CD14-positive monocyte (primary cell): Measurements from ENCODE around the gene PFAS. TPM values are rescaled to one million over a fixed set of nuclear protein-coding genes. Genes with fewer than 3 reads are reported as not detected.

Source experiments
- DNase-seq, 3 donors: peaks; one replicate each; pipeline ENCODE4 v3.0.0-alpha.2; 2011 to 2022
- H2AFZ ChIP-seq: 2 replicates; pipeline ENCODE4 v1.6.0; 2012; ENCODE audit warnings: mild to moderate bottlenecking, low read depth, low read length, inconsistent platforms; ENCODE audit not compliant: insufficient read depth, poor library complexity, severe bottlenecking
- H3K27ac ChIP-seq, 2 donors: 1 replicate in 1 of 2; 2 replicates in 1 of 2; pipeline ENCODE4 v1.5.1; 2012 to 2013; ENCODE audit warnings: low read length in 2 of 2, control low read depth in 1 of 2, inconsistent platforms in 1 of 2, low read depth in 1 of 2, mild to moderate bottlenecking in 1 of 2
- H3K27me3 ChIP-seq, 2 donors: one replicate each; pipeline versions ENCODE4 v1.6.0 to v1.6.1; 2011 to 2013; ENCODE audit warnings: low read length in 2 of 2; ENCODE audit not compliant: control insufficient read depth in 2 of 2, insufficient read depth in 2 of 2
- H3K36me3 ChIP-seq, 2 donors: replicated peaks in 1 of 2; 1 replicate in 1 of 2; 2 replicates in 1 of 2; pipeline versions ENCODE4 v1.5.1 to v1.6.1; 2012 to 2013; ENCODE audit warnings: low read length in 2 of 2, control low read depth in 1 of 2, inconsistent platforms in 1 of 2, mild to moderate bottlenecking in 1 of 2; ENCODE audit not compliant: insufficient read depth in 2 of 2, control insufficient read depth in 1 of 2
- H3K4me1 ChIP-seq, 2 donors: 1 replicate in 1 of 2; 2 replicates in 1 of 2; pipeline versions ENCODE4 v1.5.1 to v1.6.1; 2012 to 2013; ENCODE audit warnings: low read length in 2 of 2, control low read depth in 1 of 2, inconsistent platforms in 1 of 2, mild to moderate bottlenecking in 1 of 2, moderate library complexity in 1 of 2; ENCODE audit not compliant: insufficient read depth in 2 of 2, control insufficient read depth in 1 of 2
- H3K4me2 ChIP-seq: replicated peaks from 2 replicates; pipeline ENCODE3; 2012; ENCODE audit warnings: low read length, moderate library complexity, mild to moderate bottlenecking; ENCODE audit not compliant: poor library complexity, severe bottlenecking; ENCODE audit errors: extremely low read depth
- H3K4me3 ChIP-seq, 3 experiments: fragments of 200-600 bp in 1 of 3; sonication (generic) in 1 of 3; replicated peaks in 1 of 3; 1 replicate in 2 of 3; 2 replicates in 1 of 3; pipeline ENCODE4 v1.5.1; 2011 to 2013; ENCODE audit warnings: low read length in 3 of 3, mild to moderate bottlenecking in 3 of 3, control low read depth in 2 of 3, low read depth in 2 of 3, inconsistent platforms in 1 of 3, moderate library complexity in 1 of 3
- H3K79me2 ChIP-seq: 2 replicates; pipeline ENCODE4 v1.6.0; 2012; ENCODE audit warnings: mild to moderate bottlenecking, control low read depth, inconsistent platforms, low read length, moderate library complexity; ENCODE audit not compliant: insufficient read depth
- H3K9ac ChIP-seq: 2 replicates; pipeline ENCODE4 v1.6.0; 2017; ENCODE audit warnings: low read length, mild to moderate bottlenecking; ENCODE audit not compliant: insufficient read depth, poor library complexity, severe bottlenecking
- H3K9me3 ChIP-seq, 2 donors: replicated peaks in 1 of 2; 1 replicate in 1 of 2; 2 replicates in 1 of 2; pipeline versions ENCODE4 v1.5.1 to v1.6.1; 2012 to 2013; ENCODE audit warnings: low read length in 2 of 2, control low read depth in 1 of 2; ENCODE audit not compliant: control insufficient read depth in 1 of 2, insufficient read depth in 1 of 2
- H4K20me1 ChIP-seq: 2 replicates; pipeline ENCODE4 v1.6.0; 2012; ENCODE audit warnings: mild to moderate bottlenecking, low read length, control low read depth, moderate library complexity; ENCODE audit not compliant: insufficient read depth
- H3K27ac Mint-ChIP-seq, 7 donors: one replicate each; pipeline ENCODE4 v1.8.0; 2020; ENCODE audit warnings: mild to moderate bottlenecking in 7 of 7, mixed read lengths in 7 of 7, moderate library complexity in 6 of 7, inconsistent platforms in 2 of 7
- H3K27me3 Mint-ChIP-seq, 3 donors: one replicate each; pipeline ENCODE4 v1.8.0; 2021 to 2022; ENCODE audit warnings: low read depth in 3 of 3, mild to moderate bottlenecking in 3 of 3, mixed read lengths in 3 of 3, moderate library complexity in 3 of 3, inconsistent platforms in 1 of 3
- H3K36me3 Mint-ChIP-seq, 2 donors: one replicate each; pipeline ENCODE4 v1.8.0; 2020; ENCODE audit warnings: mixed read lengths in 2 of 2, inconsistent platforms in 1 of 2, mild to moderate bottlenecking in 1 of 2
- H3K4me1 Mint-ChIP-seq: one replicate; pipeline ENCODE4 v1.8.0; 2020; ENCODE audit warnings: mild to moderate bottlenecking, mixed read lengths
- H3K4me3 Mint-ChIP-seq, 2 donors: one replicate each; pipeline ENCODE4 v1.8.0; 2020; ENCODE audit warnings: mild to moderate bottlenecking in 2 of 2, mixed read lengths in 2 of 2, moderate library complexity in 1 of 2
- H3K9me3 Mint-ChIP-seq, 7 donors: one replicate each; pipeline ENCODE4 v1.8.0; 2020 to 2022; ENCODE audit warnings: mixed read lengths in 7 of 7, mild to moderate bottlenecking in 6 of 7, moderate library complexity in 6 of 7, inconsistent platforms in 2 of 7
- WGBS: methylation state at CpG from one replicate; pipeline ENCODE4 v1.1.5; 2013; ENCODE audit warnings: missing lambda C conversion rate; ENCODE audit not compliant: insufficient coverage; 5-methylcytosine and 5-hydroxymethylcytosine counted together
- intact Hi-C, 2 donors: fragments of 100-400 bp; cut with micrococcal nuclease; formaldehyde crosslinking; loops; one replicate each; pipeline versions ENCODE4 v1.15.0 to v1.15.1; 2023
- polyA plus RNA-seq, 3 donors: library from polyadenylated mRNA; depleted of rRNA in 1 of 3; unstranded in 2 of 3; stranded (reverse) in 1 of 3; fragments of 300-500 nt in 2 of 3; fragments of >200 nt in 1 of 3; fragmentation: Illumina TruSeq in 2 of 3; gene quantifications; 1 replicate in 2 of 3; 2 replicates in 1 of 3; pipeline ENCODE4 v1.2.3, GENCODE V29; 2012 to 2021
- TF ChIP-seq, protein P1 (sequence below): fragments of 200-600 bp; IDR thresholded peaks from one replicate; pipeline ENCODE4 v1.8.0; 2022; ENCODE audit warnings: antibody characterized with exemption, mild to moderate bottlenecking

PFAS gene
- polyA plus RNA-seq, 3 donors, result 4.1 to 12.8 (median 4.4) TPM

- WGBS, result 100% methylated on average over 3 of the region's 4 CpGs
- H4K20me1 ChIP-seq, result no peaks in the 10 kb centered on the region
- no peaks in the 10 kb centered on the region for H3K79me2 ChIP-seq
- H3K9me3 ChIP-seq, result no peaks in the 10 kb centered on the region
- Mint-ChIP-seq H3K4me3 (no peak overlapping the region), H3K36me3 (peaks cover 65 to 81% of the 10 kb centered on the region in 2 donors), H3K4me1 (peaks cover 13% of the 10 kb centered on the region), H3K27ac (no peak overlapping the region), H3K27me3 (peaks cover 0 to 2% (median 0%) of the 10 kb centered on the region in 3 donors), H3K9me3 (peaks cover 0 to 5% (median 0%) of the 10 kb centered on the region in 7 donors)
- peaks cover 8 to 10% of the 10 kb centered on the region in 2 donors for H3K4me1 ChIP-seq
- no peak overlapping the region for H3K4me2 ChIP-seq
- no peak overlapping the region for H3K27ac ChIP-seq
- no peak overlapping the region for H3K4me3 ChIP-seq
- no peaks in the 10 kb centered on the region for H3K27me3 ChIP-seq
- H2AFZ ChIP-seq, result no peak overlapping the region
- H3K9ac ChIP-seq, result no peak overlapping the region
- TF ChIP-seq, protein P1, sequence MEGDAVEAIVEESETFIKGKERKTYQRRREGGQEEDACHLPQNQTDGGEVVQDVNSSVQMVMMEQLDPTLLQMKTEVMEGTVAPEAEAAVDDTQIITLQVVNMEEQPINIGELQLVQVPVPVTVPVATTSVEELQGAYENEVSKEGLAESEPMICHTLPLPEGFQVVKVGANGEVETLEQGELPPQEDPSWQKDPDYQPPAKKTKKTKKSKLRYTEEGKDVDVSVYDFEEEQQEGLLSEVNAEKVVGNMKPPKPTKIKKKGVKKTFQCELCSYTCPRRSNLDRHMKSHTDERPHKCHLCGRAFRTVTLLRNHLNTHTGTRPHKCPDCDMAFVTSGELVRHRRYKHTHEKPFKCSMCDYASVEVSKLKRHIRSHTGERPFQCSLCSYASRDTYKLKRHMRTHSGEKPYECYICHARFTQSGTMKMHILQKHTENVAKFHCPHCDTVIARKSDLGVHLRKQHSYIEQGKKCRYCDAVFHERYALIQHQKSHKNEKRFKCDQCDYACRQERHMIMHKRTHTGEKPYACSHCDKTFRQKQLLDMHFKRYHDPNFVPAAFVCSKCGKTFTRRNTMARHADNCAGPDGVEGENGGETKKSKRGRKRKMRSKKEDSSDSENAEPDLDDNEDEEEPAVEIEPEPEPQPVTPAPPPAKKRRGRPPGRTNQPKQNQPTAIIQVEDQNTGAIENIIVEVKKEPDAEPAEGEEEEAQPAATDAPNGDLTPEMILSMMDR, result no peak
- peaks cover 45 to 83% of the 10 kb centered on the region in 2 donors for H3K36me3 ChIP-seq
- intact Hi-C loops, result no loop called here
- no peak for DNase-seq
Observed at GRCh38 chr17:8237886-8238285, 11.2 kb upstream of the PFAS start.

DNA sequence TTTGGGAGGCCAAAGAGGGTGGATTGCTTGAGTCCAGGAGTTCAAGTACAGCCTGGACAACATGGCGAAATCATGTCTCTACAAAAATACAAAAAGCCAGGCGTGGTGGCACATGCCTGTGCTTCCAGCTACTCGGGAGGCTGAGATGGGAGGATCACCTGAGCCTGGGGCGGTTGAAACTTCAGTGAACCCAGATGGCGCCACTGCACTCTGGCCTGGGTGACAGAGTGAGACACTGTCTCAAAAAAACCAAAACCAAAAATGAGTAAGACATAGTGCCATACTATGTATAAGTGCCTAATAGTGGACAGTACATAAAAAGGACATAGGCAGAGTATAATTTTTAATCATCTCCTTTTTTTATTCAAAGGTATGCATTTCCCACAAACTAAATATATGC is 5.3 kb upstream of the PFAS start:
- H3K36me3 ChIP-seq, result peaks cover 6 to 27% of the 10 kb centered on the region in 2 donors
- 97% methylated on average over 4 of the region's 5 CpGs for WGBS
- Mint-ChIP-seq H3K4me1 (peaks cover 25% of the 10 kb centered on the region), H3K4me3 (no peak overlapping the region), H3K36me3 (peaks cover 26 to 55% of the 10 kb centered on the region in 2 donors), H3K27me3 (peaks cover 0 to 2% (median 0%) of the 10 kb centered on the region in 3 donors), H3K9me3 (peaks cover 0 to 4% (median 0%) of the 10 kb centered on the region in 7 donors), H3K27ac (peak overlapping the region in 1 of 7 donors; percentile 3)
- H3K4me3 ChIP-seq, result no peak overlapping the region
- H2AFZ ChIP-seq, result no peak overlapping the region
- no peak for DNase-seq
- intact Hi-C loops, result loop anchor here in 1 of 2 donors (10.0 kb wide), 1 partner anchor 59 kb away; no protein-coding TSS in a partner anchor
- TF ChIP-seq, protein P1, result no peak
- peaks cover 29% of the 10 kb centered on the region for H3K79me2 ChIP-seq
- H3K4me1 ChIP-seq, result peaks cover 9 to 12% of the 10 kb centered on the region in 2 donors
- H3K4me2 ChIP-seq, result no peak overlapping the region
- no peaks in the 10 kb centered on the region for H4K20me1 ChIP-seq
- no peaks in the 10 kb centered on the region for H3K9me3 ChIP-seq
- no peaks in the 10 kb centered on the region for H3K27me3 ChIP-seq
- no peak overlapping the region for H3K27ac ChIP-seq
- no peak overlapping the region for H3K9ac ChIP-seq
